C4-2B (cell line): ENCODE results near the gene KDM5A.

Experiments used
- H3K27ac ChIP-seq: fragments of 450-650 bp; 2 replicates; pipeline ENCODE4 v1.5.1; 2017
- CTCF ChIP-seq: fragments of 450-650 bp; conservative IDR thresholded peaks from 2 replicates; pipeline ENCODE4 v1.5.1; 2017; ENCODE audit warnings: mild to moderate bottlenecking
- ZFX ChIP-seq: fragments of 450-650 bp; IDR thresholded peaks from 2 replicates; pipeline ENCODE4 v1.6.1; 2017

Gene KDM5A

GRCh38 chr12:256225-256624 lies 132.9 kb downstream of the KDM5A start:
- TF ChIP-seq CTCF (no peak), ZFX (no peak)
- H3K27ac ChIP-seq = no peak overlapping the region

DNA sequence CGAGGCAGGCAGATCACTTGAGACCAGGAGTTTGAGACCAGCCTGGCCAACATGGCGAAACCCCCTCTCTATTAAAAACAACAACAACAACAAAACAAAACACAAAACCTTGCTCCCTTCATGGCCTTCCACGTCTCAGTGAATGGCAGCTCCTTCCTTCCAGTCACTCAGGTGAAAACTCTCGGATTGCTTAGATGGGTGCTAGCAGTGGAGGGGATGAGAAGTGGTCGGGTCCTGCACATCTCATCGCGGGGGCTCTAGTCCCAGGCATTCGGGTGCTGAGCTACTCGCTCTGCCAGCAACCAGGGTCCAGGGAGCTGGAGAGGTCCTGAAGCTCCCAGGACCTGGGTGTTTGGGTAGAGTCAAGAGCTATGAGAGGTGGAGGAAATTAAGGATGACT lies 134.2 kb downstream of the KDM5A start:
- TF ChIP-seq CTCF (no peak), ZFX (no peak)
- no peak overlapping the region for H3K27ac ChIP-seq

- TF ChIP-seq CTCF (no peak), ZFX (no peak)
- H3K27ac ChIP-seq = no peak overlapping the region
Measured at GRCh38 chr12:254039-254438, 135.1 kb downstream of the KDM5A start.

GRCh38 chr12:253116-253831 lies 135.8 kb downstream of the KDM5A start:
- no peak overlapping the region for H3K27ac ChIP-seq
- TF ChIP-seq CTCF (no peak), ZFX (no peak)

GRCh38 chr12:252636-253035 lies 136.5 kb downstream of the KDM5A start:
- no peak overlapping the region for H3K27ac ChIP-seq
- TF ChIP-seq CTCF (no peak), ZFX (no peak)

DNA sequence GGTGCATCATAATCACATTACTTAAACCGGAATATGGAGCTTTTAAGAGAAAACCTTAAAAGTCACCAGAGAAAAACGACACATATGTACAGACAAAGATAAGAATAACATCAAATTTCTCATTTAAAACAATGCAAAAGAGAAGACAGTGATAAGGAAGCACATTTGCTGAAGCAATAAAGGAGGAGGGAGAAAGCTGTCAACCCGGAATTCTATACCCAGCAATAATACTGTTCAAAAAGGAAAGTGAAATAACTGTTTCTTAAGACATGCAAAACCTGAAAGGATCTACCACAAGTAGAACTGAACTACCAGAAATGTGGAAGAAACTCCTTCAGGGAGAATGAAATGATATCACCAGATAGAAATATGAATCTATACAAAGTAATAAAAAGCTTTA lies 141.8 kb downstream of the KDM5A start:
- H3K27ac ChIP-seq = no peak overlapping the region
- TF ChIP-seq ZFX (no peak), CTCF (no peak)

DNA sequence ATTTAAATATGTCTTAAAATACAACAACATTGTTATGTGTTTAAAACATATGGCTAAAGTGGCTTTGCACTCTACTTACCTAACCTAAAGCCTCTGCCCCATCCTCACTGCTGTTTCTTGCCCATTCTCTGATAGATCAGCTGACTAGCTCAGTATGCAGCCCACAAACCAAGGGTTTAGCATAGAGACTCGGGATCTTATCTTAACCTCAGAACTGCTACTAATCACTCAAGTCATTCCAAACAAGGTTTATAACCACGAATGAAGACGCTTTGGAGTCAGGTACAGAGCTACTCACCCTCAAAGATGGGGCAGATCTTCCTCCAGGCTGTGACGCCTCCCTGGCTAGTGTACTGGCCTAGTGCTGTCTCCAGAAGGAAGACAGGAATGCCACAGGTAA lies 145.7 kb downstream of the KDM5A start:
- H3K27ac ChIP-seq = no peak overlapping the region
- TF ChIP-seq CTCF = no peak
- no peak for TF ChIP-seq ZFX
